Panc1 (cell line): Measurements from ENCODE around the gene CD300E. TPM values are rescaled to one million over a fixed set of nuclear protein-coding genes. Genes with fewer than 3 reads are reported as not detected.
A peak's percentile ranks its signal among the peaks of the same experiment; 100 is the strongest.

ENCODE experiments used
- ATAC-seq: fragments of 200-7000 bp; cut with Tn5 transposase; 2 replicates; pipeline ENCODE4 v1.9.1; 2020; ENCODE audit warnings: mild to moderate bottlenecking, moderate library complexity
- Bru-seq: library from RNA; stranded (reverse); fragments of 400-500 nt; gene quantifications from one replicate; lab custom pipeline; 2021; lab: Mats Ljungman, UMichigan
- BruChase-seq, 2 experiments: library from RNA; stranded (reverse); fragments of 400-500 nt; gene quantifications; one replicate each; lab custom pipeline; 2021; lab: Mats Ljungman, UMichigan
- BruUV-seq: library from RNA; stranded (reverse); fragments of 400-500 nt; replicated peaks from 2 replicates; lab custom pipeline; 2021; lab: Mats Ljungman, UMichigan
- CTCF ChIA-PET: fragments of 300-600 bp; sonication (Branson Sonifier 250); formaldehyde crosslinking; loops from one replicate; lab custom pipeline; 2022; ENCODE audit warnings: antibody characterized with exemption; lab: Charles Lee
- POLR2A ChIA-PET: fragments of 300-600 bp; sonication (Branson Sonifier 250); formaldehyde crosslinking; loops from one replicate; lab custom pipeline; 2022; ENCODE audit warnings: antibody characterized with exemption; lab: Charles Lee
- DNase-seq: peaks from one replicate; pipeline ENCODE4 v3.0.0-alpha.2; 2010; ENCODE audit warnings: low read depth, low spot score
- H3K27ac ChIP-seq: 2 replicates; pipeline ENCODE4 v1.5.1; 2011; ENCODE audit warnings: mild to moderate bottlenecking, low read length, inconsistent platforms
- H3K27me3 ChIP-seq: fragments of 200-500 bp; sonication (Bioruptor generic); 2 replicates; pipeline ENCODE4 v1.6.0; 2014; ENCODE audit warnings: low read length, inconsistent platforms; ENCODE audit not compliant: control insufficient read depth, insufficient read depth
- H3K36me3 ChIP-seq: fragments of 200-500 bp; sonication (Bioruptor generic); 2 replicates; pipeline ENCODE4 v1.5.1; 2014; ENCODE audit warnings: inconsistent platforms, mild to moderate bottlenecking, low read length, moderate library complexity; ENCODE audit not compliant: control insufficient read depth, insufficient read depth
- H3K4me1 ChIP-seq: 2 replicates; pipeline ENCODE4 v1.5.1; 2011; ENCODE audit warnings: inconsistent platforms, mild to moderate bottlenecking, low read length, moderate library complexity; ENCODE audit not compliant: control insufficient read depth, insufficient read depth
- H3K4me3 ChIP-seq, 2 experiments: 2 replicates each; pipeline ENCODE4 v1.5.1; 2011 to 2012; ENCODE audit warnings: low read depth in 2 of 2, low read length in 2 of 2, mild to moderate bottlenecking in 2 of 2, inconsistent platforms in 1 of 2, moderate library complexity in 1 of 2
- H3K9me3 ChIP-seq: fragments of 200-500 bp; sonication (Bioruptor generic); 2 replicates; pipeline ENCODE4 v1.5.1; 2014; ENCODE audit warnings: low read depth, mild to moderate bottlenecking, inconsistent platforms, low read length, moderate library complexity; ENCODE audit not compliant: control insufficient read depth, insufficient read depth
- CTCF ChIP-seq: fragments of 450-650 bp; IDR thresholded peaks from 2 replicates; pipeline ENCODE4 v1.5.1; 2017; ENCODE audit warnings: mild to moderate bottlenecking
- POLR2AphosphoS5 ChIP-seq: IDR thresholded peaks from 2 replicates; pipeline ENCODE4 v1.6.1; 2012; ENCODE audit warnings: mild to moderate bottlenecking, low read depth, low read length, moderate library complexity
- REST ChIP-seq, 2 experiments: IDR thresholded peaks; 2 replicates each; pipeline ENCODE4 v1.6.1; 2011 to 2012; ENCODE audit warnings: low read depth in 2 of 2, control low read depth in 1 of 2, low read length in 1 of 2, mild to moderate bottlenecking in 1 of 2, moderate library complexity in 1 of 2; ENCODE audit not compliant: insufficient read depth in 1 of 2
- SIN3A ChIP-seq: IDR thresholded peaks from 2 replicates; pipeline ENCODE4 v1.6.1; 2012; ENCODE audit warnings: low read depth, mild to moderate bottlenecking, low read length, moderate library complexity, borderline replicate concordance; ENCODE audit not compliant: insufficient read depth
- TCF7L2 ChIP-seq: IDR thresholded peaks from 2 replicates; pipeline ENCODE4 v1.6.1; 2011; ENCODE audit warnings: mild to moderate bottlenecking, low read depth, low read length, inconsistent platforms
- in situ Hi-C: cut with HindIII; loops from 2 replicates; pipeline ENCODE4 v1.10.0; 2016; ENCODE audit warnings: low sequenced_read_pairs, low pct_unique_long_range_greater_than_20kb
- intact Hi-C: fragments of 100-400 bp; cut with micrococcal nuclease; formaldehyde crosslinking; loops from one replicate; pipeline ENCODE4 v1.10.0; 2022; ENCODE audit not compliant: unreplicated experiment
- long read RNA-seq: library from polyadenylated mRNA; unstranded; transcript quantifications from one replicate; pipeline ENCODE4 v2.0.0, GENCODE V29; 2021; ENCODE audit not compliant: unreplicated experiment
- polyA plus RNA-seq: library from polyadenylated mRNA; unstranded; fragments of >200 nt; gene quantifications from one replicate; pipeline ENCODE4 v1.2.1, GENCODE V29; 2012; ENCODE audit warnings: missing spikeins; ENCODE audit not compliant: insufficient read length
- total RNA-seq: library from RNA; stranded (reverse); gene quantifications from one replicate; pipeline ENCODE4 v1.2.1, GENCODE V29; 2021; ENCODE audit not compliant: unreplicated experiment

CD300E gene
- total RNA-seq (not detected), Bru-seq, nascent RNA (not detected), BruChase-seq, experiment 1, labeled RNA remaining after a 2-hour chase (not detected), BruChase-seq, experiment 2, labeled RNA remaining after a 6-hour chase (not detected)
- polyA plus RNA-seq = not detected
- long read RNA-seq = 0 reads

GRCh38 chr17:74623693-74624093, at the start of gene CD300E:
CD300E (minus strand) TSS chr17:74623738; CDS start chr17:74623621, 117 bp downstream.
- POLR2A ChIA-PET = no interaction called here
- ATAC-seq = no peak
- no peaks in the 10 kb centered on the region for H3K9me3 ChIP-seq
- intact Hi-C loops = no loop called here
- no peak within 1 kb of the TSS for H3K4me3 ChIP-seq
- no TSS peak for BruUV-seq
- no peak for TF ChIP-seq TCF7L2
- no peak for TF ChIP-seq REST (IDR thresholded peaks at IDR 0.05; ENCODE audit: insufficient read depth in 1 of 2, low read depth in 2 of 2, low read length in 1 of 2)
- TF ChIP-seq CTCF = no peak
- TF ChIP-seq POLR2AphosphoS5 = no peak
- no peak for TF ChIP-seq SIN3A
- H3K27me3 ChIP-seq = peaks cover 51% of the 10 kb centered on the region
- H3K36me3 ChIP-seq = no peaks in the 10 kb centered on the region
- H3K4me1 ChIP-seq = no peaks in the 10 kb centered on the region
- no peak for DNase-seq
- no peak within 1 kb of the TSS for H3K27ac ChIP-seq
- CTCF ChIA-PET = no interaction called here
- in situ Hi-C loops = no loop called here

- ChIA-PET CTCF (interaction anchor here (0.7 to 1.1 kb wide), 2 partner anchors 14 to 320 kb away, joined by 3 to 4 read pairs; no protein-coding TSS in a partner anchor), POLR2A (no interaction called here)
- Histone ChIP-seq H3K27ac (no peak overlapping the region), H3K36me3 (no peaks in the 10 kb centered on the region), H3K9me3 (no peaks in the 10 kb centered on the region), H3K4me3 (no peak overlapping the region), H3K4me1 (no peaks in the 10 kb centered on the region), H3K27me3 (peaks cover 57% of the 10 kb centered on the region)
- intact Hi-C loops (no loop called here), in situ Hi-C loops (no loop called here)
- BruUV-seq = no TSS peak
- TF ChIP-seq REST (IDR thresholded peaks at IDR 0.05; ENCODE audit: insufficient read depth in 1 of 2, low read depth in 2 of 2, low read length in 1 of 2) (peak; percentile 91 to 96), POLR2AphosphoS5 (no peak), SIN3A (no peak), CTCF (no peak), TCF7L2 (no peak)
- ATAC-seq (no peak; the same call in 1 of the 2 replicates), DNase-seq (no peak)
Measured at GRCh38 chr17:74671031-74671771, 47.7 kb upstream of the CD300E start.
